GM12874 (cell line): Measurements from ENCODE around the gene GLIPR1.

Experiments
- TF ChIP-seq, protein P1 (sequence below): IDR thresholded peaks from 2 replicates; pipeline ENCODE4 v1.5.1; 2011; ENCODE audit warnings: low read depth, mild to moderate bottlenecking, control low read depth, low read length, moderate library complexity; ENCODE audit not compliant: insufficient read depth

GLIPR1 gene

DNA sequence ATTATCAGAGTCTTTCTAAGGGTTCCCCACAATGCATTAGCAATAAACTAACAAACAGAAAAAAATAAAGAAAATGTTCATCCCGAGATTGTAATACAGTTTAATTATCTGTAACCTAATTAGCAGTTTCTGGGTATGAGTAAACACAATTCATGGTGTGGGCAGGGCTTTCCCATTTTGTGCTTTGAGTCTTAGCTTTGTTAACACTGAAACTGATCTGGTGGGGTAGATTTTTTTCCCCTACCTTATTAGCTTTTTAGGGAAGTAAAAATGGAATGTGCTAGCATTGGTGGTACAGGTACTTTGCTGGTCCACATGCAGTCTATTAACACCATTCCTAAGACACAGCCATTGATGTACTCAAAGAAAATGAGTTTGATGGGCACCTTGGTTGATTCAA lies 49.3 kb downstream of the GLIPR1 start:
- TF ChIP-seq, protein P1, sequence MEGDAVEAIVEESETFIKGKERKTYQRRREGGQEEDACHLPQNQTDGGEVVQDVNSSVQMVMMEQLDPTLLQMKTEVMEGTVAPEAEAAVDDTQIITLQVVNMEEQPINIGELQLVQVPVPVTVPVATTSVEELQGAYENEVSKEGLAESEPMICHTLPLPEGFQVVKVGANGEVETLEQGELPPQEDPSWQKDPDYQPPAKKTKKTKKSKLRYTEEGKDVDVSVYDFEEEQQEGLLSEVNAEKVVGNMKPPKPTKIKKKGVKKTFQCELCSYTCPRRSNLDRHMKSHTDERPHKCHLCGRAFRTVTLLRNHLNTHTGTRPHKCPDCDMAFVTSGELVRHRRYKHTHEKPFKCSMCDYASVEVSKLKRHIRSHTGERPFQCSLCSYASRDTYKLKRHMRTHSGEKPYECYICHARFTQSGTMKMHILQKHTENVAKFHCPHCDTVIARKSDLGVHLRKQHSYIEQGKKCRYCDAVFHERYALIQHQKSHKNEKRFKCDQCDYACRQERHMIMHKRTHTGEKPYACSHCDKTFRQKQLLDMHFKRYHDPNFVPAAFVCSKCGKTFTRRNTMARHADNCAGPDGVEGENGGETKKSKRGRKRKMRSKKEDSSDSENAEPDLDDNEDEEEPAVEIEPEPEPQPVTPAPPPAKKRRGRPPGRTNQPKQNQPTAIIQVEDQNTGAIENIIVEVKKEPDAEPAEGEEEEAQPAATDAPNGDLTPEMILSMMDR, result no peak

DNA sequence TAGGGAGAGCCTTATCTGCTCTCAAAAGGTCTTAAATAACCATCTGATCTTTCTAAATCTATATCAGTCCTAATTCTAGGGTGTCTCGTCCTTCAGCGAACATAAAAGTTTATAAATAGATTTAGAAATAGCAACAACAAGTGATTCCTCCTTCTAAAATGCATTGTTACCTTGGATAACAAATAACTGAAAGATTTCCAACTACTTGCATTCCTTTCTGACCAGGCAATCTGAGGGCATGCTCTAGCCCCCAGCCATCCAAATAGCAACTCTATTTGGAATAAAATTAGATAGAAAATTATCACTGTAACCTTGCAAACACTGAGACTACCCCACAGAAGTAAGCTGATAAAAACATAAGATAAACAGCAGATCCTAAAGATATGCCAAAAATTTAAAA lies 52.7 kb downstream of the GLIPR1 start:
- TF ChIP-seq, protein P1, result no peak

- TF ChIP-seq, protein P1, result no peak
These were observed 59.3 kb downstream of the GLIPR1 start for GRCh38 chr12:75539889-75540288.

DNA sequence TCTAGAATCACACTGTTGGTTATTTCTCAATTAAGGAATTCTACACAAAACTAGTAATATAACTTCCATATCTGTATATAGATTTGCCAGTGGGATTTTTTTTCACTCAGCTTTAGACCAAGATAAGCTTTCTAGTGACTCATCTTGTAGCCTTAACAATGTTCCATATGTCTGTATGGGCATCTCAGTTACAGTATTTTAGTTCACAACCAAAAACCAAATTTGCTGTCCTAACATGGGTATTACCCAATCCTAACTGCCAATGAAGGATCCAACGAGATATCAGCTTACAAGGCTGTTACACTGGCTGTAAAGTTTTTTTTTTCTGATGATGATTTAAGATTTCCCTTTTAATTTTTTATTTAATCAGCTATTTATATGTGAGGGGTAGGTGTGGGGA lies 62.4 kb downstream of the GLIPR1 start:
- TF ChIP-seq, protein P1, result no peak

DNA sequence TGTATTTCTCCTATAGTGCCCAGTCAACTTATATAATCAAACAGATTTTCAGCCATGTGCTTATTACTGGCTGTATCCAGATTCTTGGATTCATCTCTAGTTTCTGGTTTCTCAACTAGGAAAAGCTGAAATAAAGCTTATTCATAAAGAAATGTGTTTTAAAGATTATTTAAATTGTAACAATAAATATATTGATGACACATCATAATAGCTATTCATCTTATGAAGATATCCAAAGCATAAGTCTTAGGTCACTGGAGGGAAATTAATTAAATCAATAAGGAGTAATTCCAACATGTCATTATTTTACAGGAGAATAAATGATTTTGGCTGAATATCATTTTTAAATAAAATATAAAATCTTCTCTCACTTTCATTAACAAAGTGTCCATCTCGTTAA lies 63.0 kb downstream of the GLIPR1 start:
- TF ChIP-seq, protein P1, result no peak

DNA sequence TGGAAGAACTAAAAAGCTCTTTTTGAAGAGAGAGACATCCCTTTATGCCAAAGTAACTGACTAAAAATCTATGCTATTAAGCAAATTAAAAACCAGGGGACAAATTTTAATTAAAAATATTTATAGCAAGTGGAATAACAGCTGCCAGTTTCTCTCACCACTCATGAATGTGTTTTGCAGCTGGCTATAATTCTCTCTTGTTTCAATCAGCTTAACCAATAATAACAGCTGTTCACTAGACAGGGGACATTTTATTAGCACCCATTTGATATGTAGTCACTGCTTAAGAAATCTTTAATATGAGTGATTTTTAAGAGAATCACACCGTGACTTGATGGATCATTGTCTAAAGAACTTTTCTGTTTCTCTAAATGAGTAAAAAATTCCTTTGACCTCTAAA lies 65.1 kb downstream of the GLIPR1 start:
- TF ChIP-seq, protein P1, result no peak

- TF ChIP-seq, protein P1, result no peak
These were observed 68.3 kb downstream of the GLIPR1 start for GRCh38 chr12:75548879-75549278.

DNA sequence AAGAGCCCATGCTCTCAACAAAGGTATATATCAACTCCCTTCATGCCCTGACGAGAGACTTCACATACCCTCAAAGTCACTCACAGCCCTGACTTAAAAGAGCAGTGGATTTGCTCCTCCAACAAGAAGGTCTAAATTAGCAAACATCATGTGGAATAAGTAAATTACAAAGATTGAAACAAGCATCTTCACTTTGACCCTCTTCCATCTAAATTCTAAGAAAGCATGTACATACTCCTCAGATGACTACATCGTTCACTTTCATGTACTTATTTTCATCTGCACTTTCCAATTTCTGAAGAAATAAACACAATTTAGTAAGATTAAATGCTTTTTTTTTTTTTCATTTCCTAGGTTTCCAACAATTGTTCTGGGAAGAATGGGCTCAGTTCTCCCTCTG lies 69.4 kb downstream of the GLIPR1 start:
- TF ChIP-seq, protein P1, result no peak
